Mesothelial cell of epicardium (in vitro differentiated cells): Measurements from ENCODE around the gene NCK2. TPM values are rescaled to one million over a fixed set of nuclear protein-coding genes. Genes with fewer than 3 reads are reported as not detected.
"Not testable (repeated sequence)": the region's sequence is repeated elsewhere in the genome, so short reads cannot be mapped to it uniquely, and the experiment has no call there.

Experiments used
- DNase-seq, 2 experiments: peaks; one replicate each; pipeline ENCODE4 v3.0.0; 2021; ENCODE audit warnings: low spot score in 2 of 2; ENCODE audit not compliant: unreplicated experiment in 2 of 2
- H3K27ac Mint-ChIP-seq: 2 replicates; pipeline ENCODE4 v1.8.0; 2021; ENCODE audit warnings: mixed read lengths
- H3K27me3 Mint-ChIP-seq: 2 replicates; pipeline ENCODE4 v1.8.0; 2021; ENCODE audit warnings: low read depth, mixed read lengths
- H3K36me3 Mint-ChIP-seq: 2 replicates; pipeline ENCODE4 v1.8.0; 2021; ENCODE audit warnings: mixed read lengths
- H3K4me1 Mint-ChIP-seq: 2 replicates; pipeline ENCODE4 v1.8.0; 2021; ENCODE audit warnings: mixed read lengths
- H3K4me3 Mint-ChIP-seq: 2 replicates; pipeline ENCODE4 v1.8.0; 2021; ENCODE audit warnings: mild to moderate bottlenecking, moderate library complexity, mixed read lengths
- H3K9me3 Mint-ChIP-seq: 2 replicates; pipeline ENCODE4 v1.8.0; 2021; ENCODE audit warnings: mixed read lengths
- CTCF ChIP-seq: fragments of 200-600 bp; sonication (generic); IDR thresholded peaks from one replicate; pipeline ENCODE4 v1.5.0; 2021; ENCODE audit warnings: antibody characterized with exemption; ENCODE audit not compliant: unreplicated experiment
- total RNA-seq: library from RNA; stranded (reverse); gene quantifications from 3 replicates; pipeline ENCODE4 v1.2.1, GENCODE V29; 2021

The NCK2 gene
- total RNA-seq, 1 donor from 2014 or later: 59.5 TPM

- peaks cover 15% of the 10 kb centered on the region for H3K9me3 Mint-ChIP-seq
- DNase-seq: no peak
- H3K4me3 Mint-ChIP-seq: no peak overlapping the region
- no peaks in the 10 kb centered on the region for H3K27me3 Mint-ChIP-seq
- H3K4me1 Mint-ChIP-seq: no peaks in the 10 kb centered on the region
- no peak overlapping the region for H3K27ac Mint-ChIP-seq
- H3K36me3 Mint-ChIP-seq: peaks cover 50% of the 10 kb centered on the region
- no peak for TF ChIP-seq CTCF
These were observed 148.6 kb downstream of the NCK2 start for GRCh38 chr2:105893011-105893995.

GRCh38 chr2:105894327-105894944 is 149.7 kb downstream of the NCK2 start:
- no peak overlapping the region for H3K4me3 Mint-ChIP-seq
- peaks cover 23% of the 10 kb centered on the region for H3K9me3 Mint-ChIP-seq
- H3K36me3 Mint-ChIP-seq: peaks cover 57% of the 10 kb centered on the region
- H3K27ac Mint-ChIP-seq: no peak overlapping the region
- H3K27me3 Mint-ChIP-seq: no peaks in the 10 kb centered on the region
- no peaks in the 10 kb centered on the region for H3K4me1 Mint-ChIP-seq
- no peak for DNase-seq
- TF ChIP-seq CTCF: no peak

GRCh38 chr2:105895990-105896764 is 151.5 kb downstream of the NCK2 start:
- no peak for DNase-seq
- TF ChIP-seq CTCF: no peak
- Mint-ChIP-seq H3K36me3 (peaks cover 69% of the 10 kb centered on the region), H3K4me3 (no peak overlapping the region), H3K27me3 (no peaks in the 10 kb centered on the region), H3K9me3 (peaks cover 40% of the 10 kb centered on the region), H3K4me1 (no peaks in the 10 kb centered on the region), H3K27ac (no peak overlapping the region)

GRCh38 chr2:105896765-105897163 is 152.1 kb downstream of the NCK2 start:
- Mint-ChIP-seq H3K4me3 (no peak overlapping the region), H3K27ac (no peak overlapping the region), H3K27me3 (no peaks in the 10 kb centered on the region), H3K36me3 (peaks cover 72% of the 10 kb centered on the region), H3K9me3 (peaks cover 45% of the 10 kb centered on the region), H3K4me1 (no peaks in the 10 kb centered on the region)
- TF ChIP-seq CTCF: no peak
- no peak for DNase-seq

- not testable (repeated sequence) for DNase-seq, H3K4me3 Mint-ChIP-seq, H3K4me1 Mint-ChIP-seq, H3K27me3 Mint-ChIP-seq, H3K27ac Mint-ChIP-seq
- H3K9me3 Mint-ChIP-seq: peaks cover 45% of the 10 kb centered on the region
- peaks cover 74% of the 10 kb centered on the region for H3K36me3 Mint-ChIP-seq
These were observed 153.0 kb downstream of the NCK2 start for GRCh38 chr2:105897694-105898093.
